Activated naive CD8-positive, alpha-beta T cell (primary cell): ENCODE measurements around the gene TRPM5.

Experiments used
- H3K27ac Mint-ChIP-seq: one replicate; pipeline ENCODE4 v1.8.0; 2021; ENCODE audit warnings: mixed read lengths
- H3K27me3 Mint-ChIP-seq: one replicate; pipeline ENCODE4 v1.8.0; 2021; ENCODE audit warnings: mixed read lengths
- H3K36me3 Mint-ChIP-seq: one replicate; pipeline ENCODE4 v1.8.0; 2021; ENCODE audit warnings: mixed read lengths
- H3K4me1 Mint-ChIP-seq: one replicate; pipeline ENCODE4 v1.8.0; 2021; ENCODE audit warnings: low read depth, mixed read lengths
- H3K4me3 Mint-ChIP-seq: one replicate; pipeline ENCODE4 v1.8.0; 2021; ENCODE audit warnings: mild to moderate bottlenecking, mixed read lengths
- H3K9me3 Mint-ChIP-seq: one replicate; pipeline ENCODE4 v1.8.0; 2021; ENCODE audit warnings: low read depth, mixed read lengths

TRPM5 gene

DNA sequence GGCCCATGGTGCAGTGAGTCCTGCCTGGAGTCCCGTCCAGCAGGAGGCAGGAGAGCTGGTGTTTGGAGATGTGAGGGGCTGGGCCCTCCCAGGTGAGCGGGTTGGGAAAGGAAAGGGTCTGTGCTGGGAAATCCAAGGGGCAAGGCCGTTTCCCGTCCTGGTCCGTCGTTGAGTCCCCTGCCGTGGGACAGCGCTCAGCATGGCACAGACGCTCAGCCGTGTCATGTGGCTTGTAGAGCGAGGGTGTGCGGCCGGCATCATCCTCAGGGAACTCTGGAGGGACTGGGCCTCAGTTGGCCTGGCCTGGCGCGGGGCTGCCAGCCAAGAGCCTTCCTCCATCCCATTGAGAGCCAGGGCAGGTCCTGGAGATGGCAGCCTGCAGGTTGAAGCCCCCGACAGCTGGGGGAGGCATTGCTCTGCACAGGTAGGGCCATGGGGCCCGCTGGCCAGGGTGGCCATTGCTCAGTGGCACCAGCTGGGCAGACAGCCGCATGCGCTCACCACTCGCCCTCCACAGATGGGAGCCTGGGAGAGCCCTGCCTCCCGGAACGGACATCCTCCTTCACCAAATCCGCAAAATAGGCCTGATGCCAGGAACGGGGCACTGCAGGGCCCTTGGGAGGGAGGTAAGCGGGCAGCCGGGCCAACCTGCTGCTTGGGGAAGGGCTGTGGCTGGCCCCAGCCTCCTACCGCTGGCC lies 29.2 kb upstream of the TRPM5 start:
- H3K4me1 Mint-ChIP-seq = peaks cover 33% of the 10 kb centered on the region
- H3K27ac Mint-ChIP-seq = no peak overlapping the region
- no peak overlapping the region for H3K4me3 Mint-ChIP-seq
- H3K9me3 Mint-ChIP-seq = peaks cover 5% of the 10 kb centered on the region
- no peaks in the 10 kb centered on the region for H3K27me3 Mint-ChIP-seq
- peaks cover 13% of the 10 kb centered on the region for H3K36me3 Mint-ChIP-seq

DNA sequence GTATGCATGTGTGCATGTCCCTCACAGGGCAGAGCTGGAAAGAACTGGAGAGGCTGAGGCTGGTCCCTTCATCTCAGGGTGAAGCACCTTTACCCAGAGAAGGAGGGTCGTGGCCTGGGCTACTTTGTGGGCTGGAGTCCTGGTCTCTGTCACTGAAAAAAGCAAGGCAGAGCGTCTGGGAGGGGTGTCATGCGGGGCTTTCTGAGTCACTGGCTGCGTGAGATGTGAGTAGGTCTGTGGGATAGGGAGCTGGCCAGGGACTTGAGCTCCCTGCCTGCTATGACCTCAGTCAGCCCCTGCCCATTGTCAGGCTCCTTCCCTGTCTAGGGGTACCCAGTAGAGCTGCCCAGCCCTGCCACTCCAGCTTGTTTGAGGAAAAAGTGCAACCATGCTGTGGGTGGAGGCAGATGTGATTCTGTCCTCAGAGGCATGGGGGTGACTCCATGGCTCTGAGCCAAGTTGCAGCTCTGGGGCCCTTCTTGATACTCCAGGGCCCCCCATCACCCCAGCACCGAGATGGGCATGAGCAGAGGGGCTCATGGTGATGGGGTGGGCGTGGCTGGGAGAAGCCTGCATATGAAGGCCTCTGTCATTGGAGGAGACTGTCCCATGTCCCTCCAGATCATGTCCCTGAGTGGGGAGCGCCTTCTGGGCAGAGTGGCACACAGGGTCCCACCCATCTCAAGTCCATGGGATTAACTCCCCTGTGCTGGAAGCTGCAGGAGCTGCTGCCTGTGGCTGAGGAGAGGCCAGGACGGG lies 28.3 kb upstream of the TRPM5 start:
- Mint-ChIP-seq H3K27ac (no peak overlapping the region), H3K9me3 (no peaks in the 10 kb centered on the region), H3K4me1 (peaks cover 35% of the 10 kb centered on the region), H3K27me3 (no peaks in the 10 kb centered on the region), H3K36me3 (peaks cover 6% of the 10 kb centered on the region), H3K4me3 (no peak overlapping the region)

- Mint-ChIP-seq H3K27me3 (no peaks in the 10 kb centered on the region), H3K27ac (no peak overlapping the region), H3K4me3 (no peak overlapping the region), H3K4me1 (peaks cover 42% of the 10 kb centered on the region), H3K9me3 (no peaks in the 10 kb centered on the region), H3K36me3 (peaks cover 2% of the 10 kb centered on the region)
Measured at GRCh38 chr11:2471804-2472096, 27.4 kb upstream of the TRPM5 start.

- H3K27ac Mint-ChIP-seq = no peak overlapping the region
- no peak overlapping the region for H3K4me3 Mint-ChIP-seq
- peaks cover 2% of the 10 kb centered on the region for H3K36me3 Mint-ChIP-seq
- H3K4me1 Mint-ChIP-seq = peaks cover 47% of the 10 kb centered on the region
- H3K27me3 Mint-ChIP-seq = no peaks in the 10 kb centered on the region
- no peaks in the 10 kb centered on the region for H3K9me3 Mint-ChIP-seq
Measured at GRCh38 chr11:2471048-2471803, 26.9 kb upstream of the TRPM5 start.

DNA sequence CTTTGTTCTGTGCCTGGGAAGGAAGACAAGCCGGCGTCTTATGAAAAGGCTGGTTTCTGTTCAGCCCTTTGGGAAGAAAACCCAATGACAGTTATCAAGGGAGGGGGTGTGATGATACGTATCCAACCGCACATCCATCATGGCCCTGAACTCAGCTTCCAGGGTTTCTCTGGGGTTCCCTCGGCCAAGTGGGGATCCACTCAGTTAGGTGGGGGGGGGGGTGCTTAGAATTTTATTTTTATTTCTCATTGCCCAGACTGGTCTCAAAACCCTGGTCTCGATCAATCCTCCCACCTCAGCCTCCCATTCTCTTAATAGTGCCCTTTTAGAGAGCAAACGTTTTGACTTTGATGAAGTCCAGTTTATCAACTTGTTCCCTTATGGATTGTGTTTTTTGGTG lies 26.2 kb upstream of the TRPM5 start:
- H3K27ac Mint-ChIP-seq = no peak overlapping the region

DNA sequence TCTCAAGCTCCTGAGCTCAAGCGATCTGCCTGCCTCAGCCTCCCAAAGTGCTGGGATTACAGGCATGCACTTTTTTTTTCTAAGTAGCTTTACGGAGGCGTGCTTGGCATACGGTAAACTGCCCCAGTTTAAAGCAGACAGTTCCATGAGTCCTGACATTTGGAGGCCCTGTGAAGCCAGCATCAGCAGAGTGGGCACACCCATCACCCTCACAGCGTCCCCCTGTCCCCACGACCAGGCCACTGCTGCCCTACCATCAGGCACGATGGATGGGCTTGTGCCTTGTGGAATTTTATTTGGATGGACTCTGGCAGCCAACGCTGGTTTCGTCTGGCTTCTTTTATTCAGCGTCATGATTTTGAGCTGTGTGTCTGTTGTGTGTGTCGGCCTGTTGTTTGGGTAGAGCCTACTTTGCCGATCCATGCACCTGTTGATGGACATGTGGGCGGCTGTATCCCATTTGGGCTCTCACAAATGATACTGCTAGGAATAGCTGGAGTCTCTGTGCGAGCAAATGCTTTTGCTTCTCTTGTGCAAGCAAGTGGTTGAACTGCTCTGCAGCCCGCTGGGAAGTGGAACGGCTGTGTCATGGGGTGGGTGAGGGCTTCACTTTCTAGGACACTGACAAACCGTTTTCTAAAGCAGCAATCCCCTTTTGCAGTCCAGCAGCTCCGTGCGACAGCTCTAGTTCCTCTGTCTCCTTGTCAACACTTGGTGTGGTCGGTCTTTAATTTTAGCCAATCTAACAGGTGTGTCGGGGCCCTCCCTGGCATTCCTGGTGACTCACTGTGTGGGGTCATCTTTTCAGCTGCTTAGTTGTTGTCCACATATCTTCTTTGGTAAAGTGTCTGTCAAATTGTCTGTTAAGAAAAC lies 24.3 kb upstream of the TRPM5 start:
- Mint-ChIP-seq H3K27me3 (no peaks in the 10 kb centered on the region), H3K36me3 (no peaks in the 10 kb centered on the region), H3K9me3 (no peaks in the 10 kb centered on the region), H3K4me3 (no peak overlapping the region), H3K27ac (no peak overlapping the region), H3K4me1 (peaks cover 52% of the 10 kb centered on the region)

More for the DNA sequence above, 26.2 kb upstream of the TRPM5 start:
- no peak overlapping the region for H3K4me3 Mint-ChIP-seq
- H3K27me3 Mint-ChIP-seq = no peaks in the 10 kb centered on the region
- no peaks in the 10 kb centered on the region for H3K36me3 Mint-ChIP-seq
- peaks cover 47% of the 10 kb centered on the region for H3K4me1 Mint-ChIP-seq
- no peaks in the 10 kb centered on the region for H3K9me3 Mint-ChIP-seq

GRCh38 chr11:2467695-2468055 lies 23.4 kb upstream of the TRPM5 start:
- Mint-ChIP-seq H3K4me3 (peak overlapping the region; percentile 74), H3K27ac (no peak overlapping the region), H3K9me3 (no peaks in the 10 kb centered on the region), H3K36me3 (no peaks in the 10 kb centered on the region), H3K4me1 (peaks cover 60% of the 10 kb centered on the region), H3K27me3 (no peaks in the 10 kb centered on the region)

DNA sequence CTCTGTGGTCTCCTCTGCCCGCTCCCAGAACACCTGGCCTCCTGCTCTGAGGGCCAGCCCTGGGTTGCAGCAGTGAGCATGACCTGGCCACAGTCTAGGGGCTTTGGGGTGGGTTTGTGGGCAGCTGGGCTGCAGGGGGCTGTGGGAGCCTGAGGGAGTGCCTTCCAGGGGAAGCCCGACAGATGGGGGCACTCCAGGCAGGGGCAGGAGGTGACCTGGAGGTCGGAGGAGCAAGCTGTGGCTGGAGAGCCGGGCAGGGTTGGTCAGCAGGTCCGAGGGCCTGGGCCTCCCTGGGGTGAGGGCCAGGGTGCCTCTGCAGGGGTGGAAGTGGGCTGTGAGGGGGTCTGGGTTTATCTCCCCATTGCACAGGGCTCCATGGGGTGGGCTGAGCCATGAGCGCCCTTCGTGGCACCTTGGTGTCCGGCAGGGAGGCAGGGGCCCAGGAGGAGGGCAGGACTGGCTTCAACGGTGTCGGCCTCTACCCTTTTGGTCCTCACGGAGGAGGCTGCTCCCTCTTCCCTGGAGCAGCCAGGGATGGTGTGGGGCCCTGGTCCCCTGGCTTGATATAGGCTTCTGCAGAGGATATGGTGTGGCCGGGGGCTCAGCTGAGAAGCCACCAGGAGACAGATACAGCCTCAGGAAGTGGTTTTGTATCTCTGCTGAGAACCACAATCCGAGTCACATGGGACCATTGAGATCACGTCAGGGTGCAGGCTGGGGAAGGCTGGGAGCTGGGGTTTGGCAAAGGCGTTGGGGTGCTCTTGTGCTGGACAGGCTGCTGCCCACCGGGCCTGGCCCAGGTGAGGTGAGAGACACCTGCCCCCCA lies 22.8 kb upstream of the TRPM5 start:
- H3K27me3 Mint-ChIP-seq = no peaks in the 10 kb centered on the region
- H3K36me3 Mint-ChIP-seq = no peaks in the 10 kb centered on the region
- no peak overlapping the region for H3K27ac Mint-ChIP-seq
- H3K9me3 Mint-ChIP-seq = no peaks in the 10 kb centered on the region
- peaks cover 63% of the 10 kb centered on the region for H3K4me1 Mint-ChIP-seq
- peak overlapping the region; percentile 74 for H3K4me3 Mint-ChIP-seq

DNA sequence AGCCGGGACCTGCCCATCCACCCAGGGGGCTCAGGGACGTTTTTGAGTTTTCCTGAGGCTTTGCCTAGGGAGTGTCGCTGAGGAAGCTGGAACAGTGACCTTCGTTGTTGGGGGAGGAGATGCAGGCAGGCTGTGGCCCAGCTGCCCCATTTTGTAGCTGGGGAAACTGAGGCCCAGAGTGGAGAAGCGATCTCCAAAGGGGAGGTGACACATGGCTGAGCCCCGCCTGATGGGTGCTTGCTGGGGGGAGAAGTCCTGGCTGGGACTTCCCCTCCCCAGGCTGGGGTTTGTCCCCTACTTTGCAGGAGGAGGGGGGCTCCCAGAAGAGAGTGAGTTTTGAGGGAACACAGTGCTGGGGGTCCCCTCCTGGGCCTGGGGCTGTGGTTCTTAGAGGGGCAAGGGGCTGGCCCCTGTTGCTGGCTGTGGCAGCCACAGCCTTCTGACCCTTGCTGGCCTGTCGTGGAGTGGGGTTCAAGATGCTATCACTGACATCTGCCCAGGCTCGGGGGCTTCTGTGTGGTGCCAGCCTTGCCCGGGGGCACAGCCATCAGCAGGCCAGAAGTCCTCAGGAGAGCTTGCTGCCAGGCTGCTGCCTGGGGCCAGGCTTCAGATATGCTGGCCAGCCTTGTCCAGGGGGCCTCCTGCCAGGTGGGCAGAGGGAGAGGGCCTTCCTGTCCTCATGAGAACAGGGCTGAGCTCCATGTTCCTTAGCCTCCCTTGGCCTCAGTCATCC lies 21.9 kb upstream of the TRPM5 start:
- Mint-ChIP-seq H3K27me3 (no peaks in the 10 kb centered on the region), H3K4me1 (peaks cover 59% of the 10 kb centered on the region), H3K9me3 (no peaks in the 10 kb centered on the region), H3K27ac (no peak overlapping the region), H3K4me3 (peak overlapping the region; percentile 74), H3K36me3 (no peaks in the 10 kb centered on the region)

DNA sequence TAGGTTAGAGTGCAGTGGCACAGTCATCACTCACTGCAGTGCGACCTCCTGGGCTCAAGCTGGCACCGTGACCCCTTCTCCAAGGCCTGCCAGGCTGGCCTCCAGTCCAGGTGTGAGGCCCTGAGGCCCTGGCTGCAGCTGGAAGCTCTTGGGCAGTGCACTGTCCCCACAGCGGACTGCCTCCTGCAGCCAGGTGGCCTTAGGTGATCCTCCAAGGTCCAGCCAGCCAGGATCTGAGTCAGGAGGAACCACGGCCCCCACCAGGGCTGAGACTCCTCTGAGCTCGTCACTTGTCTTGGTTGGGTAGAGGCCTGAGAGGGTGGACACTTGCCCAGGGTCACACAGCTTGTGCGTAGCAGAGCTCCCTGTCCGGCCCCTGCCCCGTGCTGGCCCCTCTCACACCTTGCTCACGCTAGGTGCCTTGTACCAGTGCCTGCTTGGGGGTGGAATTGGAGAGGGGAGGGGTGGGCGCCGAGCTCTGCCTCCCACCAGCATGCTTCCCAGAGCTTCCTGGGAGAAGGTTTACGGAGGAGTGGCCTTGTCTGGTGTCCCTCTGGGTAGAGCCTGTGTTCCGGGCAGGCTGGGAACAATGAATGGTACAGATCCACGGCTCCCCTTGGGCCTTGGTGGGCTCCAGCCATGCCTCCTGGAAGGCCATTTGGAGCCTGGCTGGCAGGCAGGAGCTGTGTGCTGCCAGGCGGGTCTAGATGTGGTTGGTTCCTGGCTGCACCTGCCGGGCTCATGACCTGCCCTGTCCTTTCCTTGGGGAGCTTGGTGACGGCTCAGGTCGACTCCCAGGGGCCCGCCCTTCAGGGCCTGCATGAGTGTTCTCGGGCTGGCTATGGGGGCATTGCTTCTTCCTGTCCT lies 21.1 kb upstream of the TRPM5 start:
- no peak overlapping the region for H3K4me3 Mint-ChIP-seq
- no peaks in the 10 kb centered on the region for H3K9me3 Mint-ChIP-seq
- H3K36me3 Mint-ChIP-seq = no peaks in the 10 kb centered on the region
- no peak overlapping the region for H3K27ac Mint-ChIP-seq
- H3K27me3 Mint-ChIP-seq = no peaks in the 10 kb centered on the region
- H3K4me1 Mint-ChIP-seq = peaks cover 65% of the 10 kb centered on the region

DNA sequence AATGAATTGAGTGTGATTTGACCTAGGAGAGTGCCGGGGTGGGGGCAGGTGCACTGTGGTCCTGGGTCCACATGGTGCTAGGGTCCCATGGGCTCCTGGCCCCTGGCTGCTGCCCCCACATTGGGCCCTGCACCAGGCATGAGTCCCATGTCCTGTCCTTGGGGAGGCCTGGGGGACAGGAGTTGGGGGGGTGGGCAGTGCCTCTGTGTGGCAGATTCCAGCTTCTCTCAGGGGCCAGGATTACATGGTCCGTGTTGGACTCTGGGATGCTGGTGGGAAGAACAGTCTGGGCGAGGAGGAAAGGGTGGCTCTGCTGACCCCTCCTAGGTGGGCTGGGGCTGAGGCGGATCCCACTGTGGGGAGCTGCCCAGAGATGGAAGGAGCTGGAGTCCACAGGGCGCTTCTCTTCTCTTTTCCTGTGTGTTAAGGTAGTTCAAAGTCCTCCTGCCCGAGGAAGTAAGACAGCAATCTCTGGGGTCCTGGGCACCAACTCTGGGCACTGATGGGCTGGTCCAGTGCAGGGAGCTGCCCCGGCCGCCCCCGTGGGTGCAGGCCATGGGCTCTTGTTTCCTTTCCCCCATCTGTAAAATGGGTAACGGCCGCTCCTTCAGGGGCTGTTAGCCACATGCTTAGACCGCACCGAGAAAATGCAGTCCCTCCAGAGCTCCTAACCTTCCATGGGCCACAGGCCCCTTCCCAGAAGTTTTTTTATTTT lies 20.3 kb upstream of the TRPM5 start:
- Mint-ChIP-seq H3K9me3 (no peaks in the 10 kb centered on the region), H3K4me3 (peak overlapping the region; percentile 3), H3K27me3 (no peaks in the 10 kb centered on the region), H3K27ac (no peak overlapping the region), H3K4me1 (peaks cover 62% of the 10 kb centered on the region), H3K36me3 (no peaks in the 10 kb centered on the region)

DNA sequence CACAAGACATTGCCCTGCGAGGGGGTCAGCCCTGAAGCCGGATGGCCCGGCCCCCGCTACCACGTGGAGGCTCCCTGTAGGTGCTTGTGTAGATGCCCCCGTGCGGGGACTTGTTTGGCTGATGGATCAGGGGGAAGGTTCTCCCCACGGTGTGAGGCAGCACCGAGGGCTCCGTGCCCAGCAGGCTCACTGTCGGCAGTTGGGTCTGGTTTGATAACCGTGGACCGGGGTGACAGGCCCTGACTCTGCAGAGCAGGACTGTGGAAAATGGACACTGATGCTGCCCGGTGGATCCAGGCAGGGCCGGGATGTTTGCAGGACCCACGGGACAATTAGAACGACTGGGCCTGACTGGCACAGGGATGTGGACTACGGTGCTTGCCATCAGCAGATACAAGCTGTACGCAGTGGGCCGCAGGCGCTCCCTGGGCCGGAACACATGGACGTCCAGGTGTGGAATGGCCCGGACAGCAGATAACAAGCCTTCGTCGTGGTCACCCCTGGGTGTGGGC lies 19.5 kb upstream of the TRPM5 start:
- Mint-ChIP-seq H3K9me3 (no peaks in the 10 kb centered on the region), H3K27ac (no peak overlapping the region), H3K4me1 (peaks cover 63% of the 10 kb centered on the region), H3K27me3 (no peaks in the 10 kb centered on the region), H3K36me3 (no peaks in the 10 kb centered on the region), H3K4me3 (peak overlapping the region; percentile 20)
